ENCODE results near the gene ZNF280D.

The ZNF280D gene

GRCh38 chr15:56653107-56653506, 80.2 kb downstream of the ZNF280D start:
- H3K4me1 ChIP-seq (ENCODE audit: control insufficient read depth, insufficient read depth, low read length): no peaks in the 10 kb centered on the region
- no peak for DNase-seq (ENCODE audit: low read depth, low spot score)
- no peaks in the 10 kb centered on the region for H3K27me3 ChIP-seq (ENCODE audit: control insufficient read depth, insufficient read depth, low read length)
- H3K9me3 ChIP-seq (ENCODE audit: control insufficient read depth, insufficient read depth, low read length): no peaks in the 10 kb centered on the region
- H3K4me3 ChIP-seq (ENCODE audit: low read length): no peak overlapping the region
- H3K36me3 ChIP-seq (ENCODE audit: control insufficient read depth, insufficient read depth, low read length): no peaks in the 10 kb centered on the region
- no peak overlapping the region for H3K27ac ChIP-seq (ENCODE audit: low read length)

GRCh38 chr15:56648311-56648710, 85.0 kb downstream of the ZNF280D start:
- H3K9me3 ChIP-seq (ENCODE audit: control insufficient read depth, insufficient read depth, low read length): no peaks in the 10 kb centered on the region
- no CpG with 5 or more reads among the region's 2 CpGs for WGBS (ENCODE audit: insufficient coverage, insufficient read length)
- H3K27me3 ChIP-seq (ENCODE audit: control insufficient read depth, insufficient read depth, low read length): no peaks in the 10 kb centered on the region
- no peaks in the 10 kb centered on the region for H3K36me3 ChIP-seq (ENCODE audit: control insufficient read depth, insufficient read depth, low read length)
- DNase-seq (ENCODE audit: low read depth, low spot score): no peak
- no peak overlapping the region for H3K4me3 ChIP-seq (ENCODE audit: low read length)
- no peak overlapping the region for H3K27ac ChIP-seq (ENCODE audit: low read length)
- H3K4me1 ChIP-seq (ENCODE audit: control insufficient read depth, insufficient read depth, low read length): no peaks in the 10 kb centered on the region

- Histone ChIP-seq H3K9me3 (ENCODE audit: control insufficient read depth, insufficient read depth, low read length) (no peaks in the 10 kb centered on the region), H3K4me1 (ENCODE audit: control insufficient read depth, insufficient read depth, low read length) (no peaks in the 10 kb centered on the region), H3K36me3 (ENCODE audit: control insufficient read depth, insufficient read depth, low read length) (no peaks in the 10 kb centered on the region), H3K27ac (ENCODE audit: low read length) (no peak overlapping the region), H3K4me3 (ENCODE audit: low read length) (no peak overlapping the region), H3K27me3 (ENCODE audit: control insufficient read depth, insufficient read depth, low read length) (no peaks in the 10 kb centered on the region)
- no peak for DNase-seq (ENCODE audit: low read depth, low spot score)
- WGBS (ENCODE audit: insufficient coverage, insufficient read length): no CpG with 5 or more reads among the region's 2 CpGs
These were observed 92.8 kb downstream of the ZNF280D start for GRCh38 chr15:56640549-56640948.

GRCh38 chr15:56640127-56640526, 93.2 kb downstream of the ZNF280D start:
- H3K9me3 ChIP-seq (ENCODE audit: control insufficient read depth, insufficient read depth, low read length): no peaks in the 10 kb centered on the region
- H3K36me3 ChIP-seq (ENCODE audit: control insufficient read depth, insufficient read depth, low read length): no peaks in the 10 kb centered on the region
- H3K27me3 ChIP-seq (ENCODE audit: control insufficient read depth, insufficient read depth, low read length): no peaks in the 10 kb centered on the region

GRCh38 chr15:56639631-56640030, 93.7 kb downstream of the ZNF280D start:
- H3K4me1 ChIP-seq (ENCODE audit: control insufficient read depth, insufficient read depth, low read length): no peaks in the 10 kb centered on the region
- no CpG with 5 or more reads among the region's 4 CpGs for WGBS (ENCODE audit: insufficient coverage, insufficient read length)

More at GRCh38 chr15:56640127-56640526, 93.2 kb downstream of the ZNF280D start:
- no peak for DNase-seq (ENCODE audit: low read depth, low spot score)
- H3K4me1 ChIP-seq (ENCODE audit: control insufficient read depth, insufficient read depth, low read length): no peaks in the 10 kb centered on the region
- H3K27ac ChIP-seq (ENCODE audit: low read length): no peak overlapping the region
- no peak overlapping the region for H3K4me3 ChIP-seq (ENCODE audit: low read length)

GRCh38 chr15:56631765-56632164, 101.5 kb downstream of the ZNF280D start:
- no peak overlapping the region for H3K4me3 ChIP-seq (ENCODE audit: low read length)
- WGBS (ENCODE audit: insufficient coverage, insufficient read length): no CpG with 5 or more reads among the region's 3 CpGs
- H3K36me3 ChIP-seq (ENCODE audit: control insufficient read depth, insufficient read depth, low read length): no peaks in the 10 kb centered on the region
- H3K27ac ChIP-seq (ENCODE audit: low read length): no peak overlapping the region
- no peak for DNase-seq (ENCODE audit: low read depth, low spot score)
- no peaks in the 10 kb centered on the region for H3K4me1 ChIP-seq (ENCODE audit: control insufficient read depth, insufficient read depth, low read length)
- H3K9me3 ChIP-seq (ENCODE audit: control insufficient read depth, insufficient read depth, low read length): no peaks in the 10 kb centered on the region
- H3K27me3 ChIP-seq (ENCODE audit: control insufficient read depth, insufficient read depth, low read length): no peaks in the 10 kb centered on the region

More at GRCh38 chr15:56639631-56640030, 93.7 kb downstream of the ZNF280D start:
- Histone ChIP-seq H3K9me3 (ENCODE audit: control insufficient read depth, insufficient read depth, low read length) (no peaks in the 10 kb centered on the region), H3K27me3 (ENCODE audit: control insufficient read depth, insufficient read depth, low read length) (no peaks in the 10 kb centered on the region), H3K27ac (ENCODE audit: low read length) (no peak overlapping the region), H3K4me3 (ENCODE audit: low read length) (no peak overlapping the region), H3K36me3 (ENCODE audit: control insufficient read depth, insufficient read depth, low read length) (no peaks in the 10 kb centered on the region)
- no peak for DNase-seq (ENCODE audit: low read depth, low spot score)

GRCh38 chr15:56628893-56629532, 104.3 kb downstream of the ZNF280D start:
- H3K36me3 ChIP-seq (ENCODE audit: control insufficient read depth, insufficient read depth, low read length): no peaks in the 10 kb centered on the region
- no peak for DNase-seq (ENCODE audit: low read depth, low spot score)
- H3K4me1 ChIP-seq (ENCODE audit: control insufficient read depth, insufficient read depth, low read length): no peaks in the 10 kb centered on the region
- WGBS (ENCODE audit: insufficient coverage, insufficient read length): no CpG with 5 or more reads among the region's 2 CpGs
- H3K27me3 ChIP-seq (ENCODE audit: control insufficient read depth, insufficient read depth, low read length): no peaks in the 10 kb centered on the region
- no peak overlapping the region for H3K27ac ChIP-seq (ENCODE audit: low read length)
- H3K9me3 ChIP-seq (ENCODE audit: control insufficient read depth, insufficient read depth, low read length): no peaks in the 10 kb centered on the region
- H3K4me3 ChIP-seq (ENCODE audit: low read length): no peak overlapping the region

- Histone ChIP-seq H3K27ac (ENCODE audit: low read length) (no peak overlapping the region), H3K4me1 (ENCODE audit: control insufficient read depth, insufficient read depth, low read length) (no peaks in the 10 kb centered on the region), H3K27me3 (ENCODE audit: control insufficient read depth, insufficient read depth, low read length) (no peaks in the 10 kb centered on the region), H3K9me3 (ENCODE audit: control insufficient read depth, insufficient read depth, low read length) (no peaks in the 10 kb centered on the region), H3K36me3 (ENCODE audit: control insufficient read depth, insufficient read depth, low read length) (no peaks in the 10 kb centered on the region), H3K4me3 (ENCODE audit: low read length) (no peak overlapping the region)
- no peak for DNase-seq (ENCODE audit: low read depth, low spot score)
- no CpG with 5 or more reads among the region's 2 CpGs for WGBS (ENCODE audit: insufficient coverage, insufficient read length)
These were observed 113.4 kb downstream of the ZNF280D start for GRCh38 chr15:56619887-56620286.

GRCh38 chr15:56617628-56618027, 115.7 kb downstream of the ZNF280D start:
- no peak for DNase-seq (ENCODE audit: low read depth, low spot score)
- WGBS (ENCODE audit: insufficient coverage, insufficient read length): no CpG with 5 or more reads among the region's 2 CpGs
- no peaks in the 10 kb centered on the region for H3K9me3 ChIP-seq (ENCODE audit: control insufficient read depth, insufficient read depth, low read length)
- H3K4me3 ChIP-seq (ENCODE audit: low read length): no peak overlapping the region
- no peak overlapping the region for H3K27ac ChIP-seq (ENCODE audit: low read length)
- no peaks in the 10 kb centered on the region for H3K27me3 ChIP-seq (ENCODE audit: control insufficient read depth, insufficient read depth, low read length)
- no peaks in the 10 kb centered on the region for H3K36me3 ChIP-seq (ENCODE audit: control insufficient read depth, insufficient read depth, low read length)
- no peaks in the 10 kb centered on the region for H3K4me1 ChIP-seq (ENCODE audit: control insufficient read depth, insufficient read depth, low read length)

- no peaks in the 10 kb centered on the region for H3K36me3 ChIP-seq (ENCODE audit: control insufficient read depth, insufficient read depth, low read length)
- H3K9me3 ChIP-seq (ENCODE audit: control insufficient read depth, insufficient read depth, low read length): no peaks in the 10 kb centered on the region
- no peak overlapping the region for H3K27ac ChIP-seq (ENCODE audit: low read length)
- no peaks in the 10 kb centered on the region for H3K27me3 ChIP-seq (ENCODE audit: control insufficient read depth, insufficient read depth, low read length)
- H3K4me1 ChIP-seq (ENCODE audit: control insufficient read depth, insufficient read depth, low read length): no peaks in the 10 kb centered on the region
- no peak for DNase-seq (ENCODE audit: low read depth, low spot score)
- H3K4me3 ChIP-seq (ENCODE audit: low read length): no peak overlapping the region
- no CpG with 5 or more reads among the region's 3 CpGs for WGBS (ENCODE audit: insufficient coverage, insufficient read length)
These were observed 116.8 kb downstream of the ZNF280D start for GRCh38 chr15:56616551-56616950.

- Histone ChIP-seq H3K9me3 (ENCODE audit: control insufficient read depth, insufficient read depth, low read length) (no peaks in the 10 kb centered on the region), H3K4me1 (ENCODE audit: control insufficient read depth, insufficient read depth, low read length) (no peaks in the 10 kb centered on the region), H3K27ac (ENCODE audit: low read length) (no peak overlapping the region), H3K4me3 (ENCODE audit: low read length) (no peak overlapping the region), H3K36me3 (ENCODE audit: control insufficient read depth, insufficient read depth, low read length) (no peaks in the 10 kb centered on the region), H3K27me3 (ENCODE audit: control insufficient read depth, insufficient read depth, low read length) (no peaks in the 10 kb centered on the region)
- WGBS (ENCODE audit: insufficient coverage, insufficient read length): no CpG with 5 or more reads among the region's 4 CpGs
- DNase-seq (ENCODE audit: low read depth, low spot score): no peak
These were observed 119.5 kb downstream of the ZNF280D start for GRCh38 chr15:56613811-56614210.

Measured in iPS DF 6.9 (cell line).